Natural killer cell (primary cell): ENCODE measurements around the gene DDX60. TPM values are rescaled to one million over a fixed set of nuclear protein-coding genes. Genes with fewer than 3 reads are reported as not detected.

Source experiments
- ATAC-seq, 3 donors: fragments of 150-1000 bp in 2 of 3; fragments of 200-7000 bp in 1 of 3; cut with Tn5 transposase; 1 replicate in 1 of 3; 2 replicates in 2 of 3; pipeline ENCODE4 v1.10.0; 2021; ENCODE audit warnings: mild to moderate bottlenecking in 2 of 3, moderate library complexity in 2 of 3
- DNase-seq, 2 donors: peaks; one replicate each; pipeline versions ENCODE4 v3.0.0 to v3.0.0-alpha.2; 2013 to 2021; ENCODE audit warnings: mixed read lengths in 1 of 2
- H3K27ac ChIP-seq: one replicate; pipeline ENCODE4 v1.5.1; 2013; ENCODE audit warnings: mild to moderate bottlenecking, low read length
- H3K27me3 ChIP-seq: one replicate; pipeline ENCODE4 v1.6.1; 2013; ENCODE audit warnings: low read length; ENCODE audit not compliant: control insufficient read depth, insufficient read depth
- H3K36me3 ChIP-seq: one replicate; pipeline ENCODE4 v1.6.1; 2013; ENCODE audit warnings: low read length; ENCODE audit not compliant: control insufficient read depth, insufficient read depth
- H3K4me1 ChIP-seq: one replicate; pipeline ENCODE4 v1.6.1; 2013; ENCODE audit warnings: low read length; ENCODE audit not compliant: control insufficient read depth, insufficient read depth
- H3K4me3 ChIP-seq: one replicate; pipeline ENCODE4 v1.5.1; 2013; ENCODE audit warnings: low read length
- H3K9me3 ChIP-seq: one replicate; pipeline ENCODE4 v1.6.1; 2013; ENCODE audit warnings: low read length; ENCODE audit not compliant: control insufficient read depth, insufficient read depth
- H3K27ac Mint-ChIP-seq, 2 donors: one replicate each; pipeline ENCODE4 v1.8.0; 2022; ENCODE audit warnings: mild to moderate bottlenecking in 2 of 2, mixed read lengths in 2 of 2, moderate library complexity in 1 of 2
- H3K27me3 Mint-ChIP-seq, 2 donors: one replicate each; pipeline ENCODE4 v1.8.0; 2022; ENCODE audit warnings: low read depth in 2 of 2, mixed read lengths in 2 of 2
- H3K36me3 Mint-ChIP-seq: one replicate; pipeline ENCODE4 v1.8.0; 2022; ENCODE audit warnings: mixed read lengths
- H3K4me1 Mint-ChIP-seq, 2 donors: one replicate each; pipeline ENCODE4 v1.8.0; 2022; ENCODE audit warnings: mixed read lengths in 2 of 2
- H3K4me3 Mint-ChIP-seq: one replicate; pipeline ENCODE4 v1.8.0; 2022; ENCODE audit warnings: mild to moderate bottlenecking, moderate library complexity, mixed read lengths
- H3K9me3 Mint-ChIP-seq, 2 donors: one replicate each; pipeline ENCODE4 v1.8.0; 2022; ENCODE audit warnings: mixed read lengths in 2 of 2
- CTCF ChIP-seq: fragments of 200-600 bp; IDR thresholded peaks from one replicate; pipeline ENCODE4 v1.8.0; 2022; ENCODE audit warnings: antibody characterized with exemption
- WGBS: methylation state at CpG from one replicate; pipeline ENCODE4 v1.1.7; 2013; ENCODE audit warnings: missing lambda C conversion rate; ENCODE audit not compliant: insufficient coverage; 5-methylcytosine and 5-hydroxymethylcytosine counted together
- intact Hi-C: fragments of 100-400 bp; cut with micrococcal nuclease; formaldehyde crosslinking; loops from one replicate; pipeline ENCODE4 v1.14.2; 2022
- total RNA-seq, 4 donors: library from RNA; stranded (reverse); fragments of 120-200 nt in 1 of 4; gene quantifications; one replicate each; pipeline versions ENCODE4 v1.2.3 to v1.2.4, GENCODE V29; 2013 to 2022

DDX60 gene
- total RNA-seq, 3 donors from 2014 or later (not counting 1 experiment from before 2014, with no cell fraction given): 29.4 to 37.2 (median 31.5) TPM

- no peak for ATAC-seq
- Mint-ChIP-seq H3K36me3 (peaks cover 49% of the 10 kb centered on the region), H3K27ac (no peak overlapping the region), H3K9me3 (peaks cover 3 to 6% of the 10 kb centered on the region in 2 donors), H3K27me3 (no peaks in the 10 kb centered on the region), H3K4me1 (no peaks in the 10 kb centered on the region), H3K4me3 (no peak overlapping the region)
- no peaks in the 10 kb centered on the region for H3K4me1 ChIP-seq
- peaks cover 57% of the 10 kb centered on the region for H3K36me3 ChIP-seq
- H3K4me3 ChIP-seq: no peak overlapping the region
- no peak for TF ChIP-seq CTCF
- H3K9me3 ChIP-seq: peaks cover 4% of the 10 kb centered on the region
- no peak for DNase-seq
- intact Hi-C loops: no loop called here
- H3K27ac ChIP-seq: no peak overlapping the region
- H3K27me3 ChIP-seq: no peaks in the 10 kb centered on the region
- 100% methylated on average over 3 of the region's 5 CpGs for WGBS
Observed at GRCh38 chr4:168247603-168248002, 70.9 kb downstream of the DDX60 start.

GRCh38 chr4:168241953-168242352, 76.6 kb downstream of the DDX60 start:
- peaks cover 7 to 14% of the 10 kb centered on the region in 2 donors for H3K4me1 Mint-ChIP-seq
- ATAC-seq (no peak), DNase-seq (no peak)
- peaks cover 32% of the 10 kb centered on the region for H3K36me3 Mint-ChIP-seq
- H3K4me3 Mint-ChIP-seq: no peak overlapping the region
- H3K27me3 ChIP-seq: no peaks in the 10 kb centered on the region
- H3K4me3 ChIP-seq: no peak overlapping the region
- H3K27ac ChIP-seq: no peak overlapping the region
- peaks cover 3 to 6% of the 10 kb centered on the region in 2 donors for H3K9me3 Mint-ChIP-seq
- intact Hi-C loops: no loop called here
- H3K36me3 ChIP-seq: peaks cover 45% of the 10 kb centered on the region
- H3K9me3 ChIP-seq: peaks cover 13% of the 10 kb centered on the region
- no peaks in the 10 kb centered on the region for H3K27me3 Mint-ChIP-seq
- WGBS: 83% methylated on average over 3 of the region's 3 CpGs
- no peak overlapping the region for H3K27ac Mint-ChIP-seq
- no peaks in the 10 kb centered on the region for H3K4me1 ChIP-seq
- no peak for TF ChIP-seq CTCF

GRCh38 chr4:168240821-168241220, 77.7 kb downstream of the DDX60 start:
- H3K27ac ChIP-seq: no peak overlapping the region
- Mint-ChIP-seq H3K4me3 (no peak overlapping the region), H3K9me3 (peaks cover 3 to 6% of the 10 kb centered on the region in 2 donors), H3K4me1 (peaks cover 7 to 14% of the 10 kb centered on the region in 2 donors), H3K36me3 (peaks cover 29% of the 10 kb centered on the region), H3K27me3 (no peaks in the 10 kb centered on the region), H3K27ac (no peak overlapping the region)
- intact Hi-C loops: no loop called here
- no CpG with 5 or more reads among the region's 2 CpGs for WGBS
- H3K4me3 ChIP-seq: no peak overlapping the region
- H3K36me3 ChIP-seq: peaks cover 43% of the 10 kb centered on the region
- no peaks in the 10 kb centered on the region for H3K4me1 ChIP-seq
- no peak for TF ChIP-seq CTCF
- H3K27me3 ChIP-seq: no peaks in the 10 kb centered on the region
- no peak for DNase-seq
- no peak for ATAC-seq
- peaks cover 13% of the 10 kb centered on the region for H3K9me3 ChIP-seq

GRCh38 chr4:168221301-168221700, 97.3 kb downstream of the DDX60 start:
- peaks cover 55% of the 10 kb centered on the region for H3K36me3 Mint-ChIP-seq
- DNase-seq: no peak
- no peak overlapping the region for H3K4me3 Mint-ChIP-seq
- H3K27ac ChIP-seq: no peak overlapping the region
- H3K4me3 ChIP-seq: no peak overlapping the region
- peaks cover 69% of the 10 kb centered on the region for H3K36me3 ChIP-seq
- peaks cover 0 to 3% of the 10 kb centered on the region in 2 donors for H3K4me1 Mint-ChIP-seq
- ATAC-seq: no peak
- H3K9me3 Mint-ChIP-seq: no peaks in the 10 kb centered on the region
- no peaks in the 10 kb centered on the region for H3K27me3 ChIP-seq
- H3K27ac Mint-ChIP-seq: peak overlapping the region in 1 of 2 donors; percentile 27
- H3K27me3 Mint-ChIP-seq: no peaks in the 10 kb centered on the region
- TF ChIP-seq CTCF: no peak
- H3K9me3 ChIP-seq: no peaks in the 10 kb centered on the region
- no peaks in the 10 kb centered on the region for H3K4me1 ChIP-seq
- WGBS: no CpG with 5 or more reads among the region's 2 CpGs
- intact Hi-C loops: no loop called here
